Epidermal melanocyte (primary cell): ENCODE measurements around the gene SPTBN5.
A peak's percentile ranks its signal among the peaks of the same experiment; 100 is the strongest.
"Not testable (repeated sequence)": the region's sequence is repeated elsewhere in the genome, so short reads cannot be mapped to it uniquely, and the experiment has no call there.

Experiments
- DNase-seq: peaks from one replicate; pipeline ENCODE4 v3.0.0; 2011; ENCODE audit warnings: low spot score; ENCODE audit not compliant: insufficient read length

The SPTBN5 gene

GRCh38 chr15:41848631-41849030 is 45.2 kb downstream of the SPTBN5 start:
- DNase-seq = no peak

GRCh38 chr15:41847981-41848380 is 45.9 kb downstream of the SPTBN5 start:
- no peak for DNase-seq

- no peak for DNase-seq
Observed at GRCh38 chr15:41847206-41847605, 46.6 kb downstream of the SPTBN5 start.

- no peak for DNase-seq
Observed at GRCh38 chr15:41844814-41845213, 49.0 kb downstream of the SPTBN5 start.

GRCh38 chr15:41843571-41843970 is 50.3 kb downstream of the SPTBN5 start:
- DNase-seq = no peak

- DNase-seq = no peak
Observed at GRCh38 chr15:41842229-41842628, 51.6 kb downstream of the SPTBN5 start.

GRCh38 chr15:41841131-41841530 is 52.7 kb downstream of the SPTBN5 start:
- no peak for DNase-seq

- no peak for DNase-seq
Observed at GRCh38 chr15:41840673-41841072, 53.2 kb downstream of the SPTBN5 start.

- no peak for DNase-seq
Observed at GRCh38 chr15:41839781-41840491, 53.9 kb downstream of the SPTBN5 start.

GRCh38 chr15:41838400-41838897 is 55.4 kb downstream of the SPTBN5 start, which contains the start of gene PLA2G4B:
TSS of gene PLA2G4B (plus strand) at chr15:41838847. CDS start at chr15:41838914, 67 bp downstream.
- DNase-seq = no peak

GRCh38 chr15:41836713-41837454 is 57.0 kb downstream of the SPTBN5 start:
- no peak for DNase-seq

- DNase-seq = no peak
Observed at GRCh38 chr15:41836073-41836472, 57.8 kb downstream of the SPTBN5 start.

GRCh38 chr15:41834096-41834495 is 59.8 kb downstream of the SPTBN5 start:
- DNase-seq = no peak

- DNase-seq = no peak
Observed at GRCh38 chr15:41832875-41833274, 61.0 kb downstream of the SPTBN5 start.

GRCh38 chr15:41832208-41832607 is 61.6 kb downstream of the SPTBN5 start:
- no peak for DNase-seq

- DNase-seq = not testable (repeated sequence)
Observed at GRCh38 chr15:41831291-41831690, 62.6 kb downstream of the SPTBN5 start.

- no peak for DNase-seq
Observed at GRCh38 chr15:41829959-41830646, 63.8 kb downstream of the SPTBN5 start.

GRCh38 chr15:41828807-41829141 is 65.1 kb downstream of the SPTBN5 start:
- DNase-seq = no peak

- peak; percentile 97 for DNase-seq
Observed at GRCh38 chr15:41827880-41828806, 65.7 kb downstream of the SPTBN5 start, which contains the start of gene JMJD7. TSS of gene JMJD7 (plus strand) at chr15:41828092. CDS start at chr15:41828125, 33 bp downstream.

- no peak for DNase-seq
Observed at GRCh38 chr15:41827290-41827879, 66.5 kb downstream of the SPTBN5 start.
